ENCODE data around the gene JHY. TPM values are rescaled to one million over a fixed set of nuclear protein-coding genes. Genes with fewer than 3 reads are reported as not detected.
"Not testable (repeated sequence)": the region's sequence is repeated elsewhere in the genome, so short reads cannot be mapped to it uniquely, and the experiment has no call there.

JHY gene
- total and polyA plus RNA-seq, 10 donors, result 1.0 to 5.6 (median 4.4) TPM

DNA sequence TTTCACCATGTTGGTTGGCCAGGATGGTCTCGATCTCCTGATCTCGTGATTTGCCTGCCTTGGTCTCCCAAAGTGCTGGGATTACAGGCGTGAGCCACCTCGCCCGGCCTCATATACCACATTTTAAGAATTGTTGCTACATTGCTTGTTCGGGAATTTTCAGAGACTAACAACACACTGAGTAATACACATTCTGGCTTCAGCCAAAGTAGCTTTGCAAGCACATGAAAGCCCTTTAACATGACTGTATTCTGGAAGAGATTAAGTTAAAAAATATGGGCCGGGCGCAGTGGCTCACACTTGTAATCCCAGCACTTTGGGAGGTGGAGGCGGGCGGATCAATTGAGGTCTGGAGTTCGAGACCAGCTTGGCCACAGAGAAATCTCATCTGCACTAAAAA lies 29.3 kb upstream of the JHY start:
- 91 to 96% (median 95%) methylated on average over 11 of the region's 11 CpGs for WGBS, 5 donors
- TF ChIP-seq, protein P1, sequence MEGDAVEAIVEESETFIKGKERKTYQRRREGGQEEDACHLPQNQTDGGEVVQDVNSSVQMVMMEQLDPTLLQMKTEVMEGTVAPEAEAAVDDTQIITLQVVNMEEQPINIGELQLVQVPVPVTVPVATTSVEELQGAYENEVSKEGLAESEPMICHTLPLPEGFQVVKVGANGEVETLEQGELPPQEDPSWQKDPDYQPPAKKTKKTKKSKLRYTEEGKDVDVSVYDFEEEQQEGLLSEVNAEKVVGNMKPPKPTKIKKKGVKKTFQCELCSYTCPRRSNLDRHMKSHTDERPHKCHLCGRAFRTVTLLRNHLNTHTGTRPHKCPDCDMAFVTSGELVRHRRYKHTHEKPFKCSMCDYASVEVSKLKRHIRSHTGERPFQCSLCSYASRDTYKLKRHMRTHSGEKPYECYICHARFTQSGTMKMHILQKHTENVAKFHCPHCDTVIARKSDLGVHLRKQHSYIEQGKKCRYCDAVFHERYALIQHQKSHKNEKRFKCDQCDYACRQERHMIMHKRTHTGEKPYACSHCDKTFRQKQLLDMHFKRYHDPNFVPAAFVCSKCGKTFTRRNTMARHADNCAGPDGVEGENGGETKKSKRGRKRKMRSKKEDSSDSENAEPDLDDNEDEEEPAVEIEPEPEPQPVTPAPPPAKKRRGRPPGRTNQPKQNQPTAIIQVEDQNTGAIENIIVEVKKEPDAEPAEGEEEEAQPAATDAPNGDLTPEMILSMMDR (IDR thresholded peaks at IDR 0.05 in 8 of 11, conservative IDR thresholded peaks at IDR 0.05 in 3 of 11), result no peak
- TF ChIP-seq POLR2A (IDR thresholded peaks at IDR 0.05) (no peak), POLR2AphosphoS5 (IDR thresholded peaks at IDR 0.05) (no peak)
- Histone ChIP-seq H3K4me3 (no peak overlapping the region), H3K4me1 (peaks cover 0 to 57% (median 16%) of the 10 kb centered on the region in 6 donors), H3K27ac (no peak overlapping the region), H3K36me3 (no peaks in the 10 kb centered on the region), H3K9me3 (no peaks in the 10 kb centered on the region), H3K27me3 (replicated peaks in 1 of 7) (no peaks in the 10 kb centered on the region)
- no peak for DNase-seq
- intact Hi-C loops (cut with DNase I; ENCODE audit: low total_unique reads), result loop anchor here (5.0 kb wide), 2 partner anchors 56 to 221 kb away; no protein-coding TSS in a partner anchor

DNA sequence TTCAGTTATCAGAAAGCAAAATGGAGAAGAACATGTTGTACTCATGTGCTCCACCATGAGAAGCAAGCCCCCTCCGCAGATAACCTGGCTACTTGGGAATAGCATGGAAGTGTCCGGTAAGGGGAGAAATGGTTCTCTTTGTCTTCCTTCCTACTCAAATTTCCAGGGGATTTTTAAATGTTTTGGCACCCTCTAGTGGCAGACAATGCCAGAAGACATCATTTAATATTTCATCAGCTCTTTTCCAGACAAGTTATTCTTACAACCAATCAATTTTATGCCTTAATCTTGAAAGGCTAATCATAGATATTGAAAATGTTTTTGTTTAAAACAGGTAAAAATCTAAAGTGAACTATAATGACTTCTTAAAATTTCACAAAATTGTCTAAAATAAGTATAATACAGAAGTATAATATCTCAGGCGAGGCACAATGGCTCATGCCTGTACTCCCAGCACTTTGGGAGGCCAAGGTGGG lies 28.6 kb upstream of the JHY start:
- DNase-seq, result no peak
- Histone ChIP-seq H3K36me3 (no peaks in the 10 kb centered on the region), H3K27ac (no peak overlapping the region), H3K4me3 (no peak overlapping the region), H3K9me3 (no peaks in the 10 kb centered on the region), H3K27me3 (replicated peaks in 1 of 7) (no peaks in the 10 kb centered on the region), H3K4me1 (peaks cover 0 to 57% (median 16%) of the 10 kb centered on the region in 6 donors)
- intact Hi-C loops (cut with DNase I; ENCODE audit: low total_unique reads), result loop anchor here (5.0 kb wide), 2 partner anchors 57 to 222 kb away; no protein-coding TSS in a partner anchor
- 31 to 41% (median 35%) methylated on average over 3 of the region's 3 CpGs for WGBS, 5 donors
- TF ChIP-seq POLR2AphosphoS5 (IDR thresholded peaks at IDR 0.05), result no peak
- TF ChIP-seq, protein P1 (IDR thresholded peaks at IDR 0.05 in 8 of 11, conservative IDR thresholded peaks at IDR 0.05 in 3 of 11), result peak; percentile 47 to 83 (median 70)
- no peak for TF ChIP-seq POLR2A (IDR thresholded peaks at IDR 0.05)

DNA sequence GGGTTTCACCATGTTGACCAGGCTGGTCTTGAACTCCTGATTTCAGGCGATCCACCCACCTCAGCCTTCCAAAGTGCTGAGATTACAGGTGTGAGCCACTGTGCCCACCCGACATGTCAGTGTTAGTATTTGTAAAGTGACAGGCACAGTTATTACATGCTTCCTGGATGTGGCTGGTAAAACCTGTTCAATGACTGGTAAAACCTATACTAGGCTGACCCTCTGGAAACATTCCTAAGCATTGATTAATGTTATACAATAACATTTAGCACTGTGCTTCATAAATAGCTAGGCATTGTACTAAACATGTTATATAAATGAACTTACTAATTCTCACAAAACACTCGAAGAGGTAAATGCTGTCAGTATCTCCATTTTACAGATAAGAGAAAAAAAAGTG lies 20.9 kb upstream of the JHY start:
- no peak overlapping the region for H3K27ac ChIP-seq
- intact Hi-C loops (cut with DNase I; ENCODE audit: low total_unique reads), result loop anchor here (10.0 kb wide), 2 partner anchors 163 to 193 kb away; no protein-coding TSS in a partner anchor
- H3K4me1 ChIP-seq, result peaks cover 0 to 19% (median 12%) of the 10 kb centered on the region in 6 donors
- no peaks in the 10 kb centered on the region for H3K9me3 ChIP-seq
- TF ChIP-seq, protein P1 (IDR thresholded peaks at IDR 0.05 in 8 of 11, conservative IDR thresholded peaks at IDR 0.05 in 3 of 11), result no peak
- TF ChIP-seq POLR2A (IDR thresholded peaks at IDR 0.05) (no peak), POLR2AphosphoS5 (IDR thresholded peaks at IDR 0.05) (no peak)
- 77 to 85% (median 81%) methylated on average over 3 of the region's 3 CpGs for WGBS, 5 donors
- no peak overlapping the region for H3K4me3 ChIP-seq
- DNase-seq, result no peak
- peaks cover 0 to 13% (median 0%) of the 10 kb centered on the region in 7 donors for H3K27me3 ChIP-seq (replicated peaks in 1 of 7)
- peaks cover 0 to 6% (median 0%) of the 10 kb centered on the region in 6 donors for H3K36me3 ChIP-seq

DNA sequence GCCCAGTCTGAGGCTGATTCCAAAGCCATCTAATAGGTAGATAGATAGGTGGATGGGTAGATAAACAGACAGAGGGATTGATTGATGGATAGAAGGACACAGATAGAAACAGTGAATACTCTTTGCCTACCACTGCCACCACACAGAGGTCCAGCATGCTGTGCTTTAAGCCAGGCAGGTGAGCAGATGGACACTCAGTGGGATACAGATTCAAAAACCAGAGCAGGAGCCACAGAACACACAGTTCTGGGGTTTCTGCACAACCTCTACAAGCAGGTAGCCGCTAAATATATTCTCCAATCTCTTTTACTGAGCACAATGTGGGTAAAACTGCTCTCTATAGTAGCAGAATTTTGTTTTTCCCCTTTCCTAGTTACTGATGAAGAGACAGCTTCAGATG lies 20.5 kb upstream of the JHY start:
- no peak overlapping the region for H3K27ac ChIP-seq
- 91 to 100% (median 93%) methylated on average over 1 of the region's 1 CpG for WGBS, 5 donors
- intact Hi-C loops (cut with DNase I; ENCODE audit: low total_unique reads), result loop anchor here (10.0 kb wide), 2 partner anchors 163 to 193 kb away; no protein-coding TSS in a partner anchor
- peaks cover 0 to 6% (median 0%) of the 10 kb centered on the region in 6 donors for H3K36me3 ChIP-seq
- DNase-seq, result no peak
- no peaks in the 10 kb centered on the region for H3K9me3 ChIP-seq
- peaks cover 0 to 13% (median 0%) of the 10 kb centered on the region in 7 donors for H3K27me3 ChIP-seq (replicated peaks in 1 of 7)
- peaks cover 0 to 14% (median 9%) of the 10 kb centered on the region in 6 donors for H3K4me1 ChIP-seq
- TF ChIP-seq, protein P1 (IDR thresholded peaks at IDR 0.05 in 8 of 11, conservative IDR thresholded peaks at IDR 0.05 in 3 of 11), result no peak
- no peak for TF ChIP-seq POLR2AphosphoS5 (IDR thresholded peaks at IDR 0.05)
- no peak for TF ChIP-seq POLR2A (IDR thresholded peaks at IDR 0.05)
- no peak overlapping the region for H3K4me3 ChIP-seq

DNA sequence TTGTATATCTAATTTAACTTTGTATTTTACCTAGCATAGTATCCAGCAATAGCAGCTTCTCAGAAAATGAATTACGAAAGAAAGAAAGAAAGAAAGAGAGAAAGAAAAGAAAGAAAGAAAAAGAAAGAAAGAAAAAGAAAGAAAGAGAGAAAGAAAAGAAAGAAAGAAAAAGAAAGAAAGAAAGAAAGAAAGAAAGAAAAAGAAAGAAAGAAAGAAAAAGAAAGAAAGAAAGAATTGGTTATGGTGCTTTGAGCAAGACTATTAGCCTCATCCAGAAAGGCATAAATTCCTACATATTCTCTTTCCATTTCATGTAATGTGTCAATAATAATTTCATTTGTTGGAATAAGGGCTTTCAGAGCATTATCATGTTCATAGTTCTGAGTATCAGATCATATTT lies 19.4 kb upstream of the JHY start:
- not testable (repeated sequence) for H3K9me3 ChIP-seq, H3K36me3 ChIP-seq, H3K4me3 ChIP-seq, H3K27ac ChIP-seq, DNase-seq
- peaks cover 0 to 13% (median 0%) of the 10 kb centered on the region in 7 donors for H3K27me3 ChIP-seq (replicated peaks in 1 of 7)
- intact Hi-C loops (cut with DNase I; ENCODE audit: low total_unique reads), result loop anchor here (10.0 kb wide), 2 partner anchors 162 to 192 kb away; no protein-coding TSS in a partner anchor
- H3K4me1 ChIP-seq, result peaks cover 0 to 11% (median 7%) of the 10 kb centered on the region in 6 donors
- WGBS, 5 donors, result 79 to 89% (median 86%) methylated on average over 1 of the region's 1 CpG

All from spleen (tissue), 11 donors.